NK-92 treated with Interleukin-12 subunit alpha and Interleukin-12 subunit beta, amount 100 ng/mL, for 24 hours (cell line): ENCODE results near the gene ZNF490.
"Not testable (repeated sequence)": the region's sequence is repeated elsewhere in the genome, so short reads cannot be mapped to it uniquely, and the experiment has no call there.

ENCODE experiments used
- DNase-seq: peaks from one replicate; lab custom pipeline; 2025; lab: John Stamatoyannopoulos, UW

ZNF490 gene

GRCh38 chr19:12621253-12622024 lies 10.8 kb upstream of the ZNF490 start:
- DNase-seq, result not testable (repeated sequence)

DNA sequence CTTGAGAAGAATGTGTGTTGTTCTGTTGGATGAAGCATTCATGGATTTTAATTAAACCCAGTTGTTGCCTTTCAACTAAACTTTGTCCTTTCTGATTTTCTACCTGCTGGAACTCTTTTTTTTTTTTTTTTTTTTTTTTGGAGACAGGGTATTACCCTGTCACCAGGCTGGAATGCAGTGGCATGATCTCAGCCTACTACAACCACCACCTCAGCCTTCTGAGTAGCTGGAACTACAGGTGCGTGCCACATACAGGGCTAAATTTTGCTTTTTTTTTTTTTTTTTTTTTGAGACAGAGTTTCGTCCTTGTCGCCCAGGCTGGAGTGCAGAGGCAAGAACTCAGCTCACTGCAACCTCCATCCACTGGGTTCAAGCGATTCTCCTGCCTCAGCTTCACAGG lies 7.0 kb upstream of the ZNF490 start:
- no peak for DNase-seq

- no peak for DNase-seq
Measured at GRCh38 chr19:12611361-12611699, 717 bp upstream of the ZNF490 start.

DNA sequence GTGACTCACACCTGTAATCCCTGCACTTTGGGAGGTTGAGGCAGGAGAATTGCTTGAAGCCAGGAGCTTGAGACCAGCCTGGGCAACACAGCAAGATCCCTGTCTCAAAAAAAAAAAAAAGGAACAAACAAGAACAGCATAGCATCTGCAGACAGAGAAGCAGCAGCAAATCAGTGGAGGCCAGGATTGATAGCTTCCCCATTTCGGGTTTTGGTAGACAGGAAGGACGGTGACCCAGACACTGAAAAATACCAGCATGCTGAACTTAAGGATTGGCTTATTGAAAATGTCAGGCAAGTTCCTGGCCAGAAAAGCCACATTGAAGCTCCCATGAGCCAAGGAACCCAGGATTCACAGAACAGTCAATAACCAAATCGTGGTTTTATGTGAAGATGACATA lies 3.0 kb downstream of the ZNF490 start:
- DNase-seq, result no peak

DNA sequence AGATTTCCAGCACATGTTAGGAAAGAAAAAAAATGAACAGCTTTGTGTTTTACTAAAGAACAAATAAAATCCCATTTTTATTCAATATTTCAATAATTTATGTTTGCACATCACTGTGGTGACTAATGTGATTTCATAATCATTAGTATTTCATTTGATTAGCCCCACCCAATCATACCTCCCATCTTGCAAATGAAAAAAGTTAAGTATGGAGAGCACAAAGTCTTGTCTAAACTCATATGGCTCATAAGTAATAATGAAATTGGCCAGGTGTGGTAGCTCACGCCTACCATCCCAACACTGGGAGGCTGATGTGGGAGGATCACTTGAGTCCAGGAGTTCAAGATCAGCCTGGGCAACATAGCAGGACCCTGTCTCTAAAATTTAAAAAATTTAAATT lies 3.8 kb downstream of the ZNF490 start:
- DNase-seq, result no peak

GRCh38 chr19:12603714-12604113 lies 6.9 kb downstream of the ZNF490 start:
- DNase-seq, result no peak

- DNase-seq, result no peak
Measured at GRCh38 chr19:12597594-12597993, 13.0 kb downstream of the ZNF490 start.

DNA sequence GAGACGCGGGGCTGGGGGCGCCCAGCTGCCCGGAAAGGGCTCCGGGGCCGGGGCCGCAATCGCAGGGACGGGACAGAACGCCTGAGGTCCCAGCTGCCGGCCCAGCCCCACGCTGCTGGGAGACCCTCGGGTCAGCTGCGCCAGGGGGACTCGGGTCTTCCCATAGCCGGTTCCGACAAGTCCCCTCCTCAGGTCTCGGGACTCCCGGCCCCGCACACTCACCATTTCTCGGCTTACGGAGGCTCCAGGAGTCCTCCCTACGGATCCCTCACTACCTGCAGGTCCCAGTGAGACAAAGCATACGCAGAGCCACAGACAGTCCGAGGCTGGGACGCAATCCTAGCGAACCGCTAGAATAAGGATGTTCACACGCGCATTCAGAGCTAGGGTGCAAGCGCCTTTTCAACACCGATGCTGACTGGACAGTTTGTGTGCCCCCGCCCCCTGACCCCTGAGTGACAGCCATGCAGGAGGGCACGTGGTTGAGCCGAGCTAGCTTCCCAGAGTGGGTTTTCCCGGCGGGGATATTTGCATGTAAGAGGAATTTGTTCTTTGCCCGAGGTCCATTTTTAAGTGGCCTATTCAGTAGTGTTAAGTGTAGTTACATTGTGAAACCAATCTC lies 13.6 kb downstream of the ZNF490 start:
- no peak for DNase-seq

DNA sequence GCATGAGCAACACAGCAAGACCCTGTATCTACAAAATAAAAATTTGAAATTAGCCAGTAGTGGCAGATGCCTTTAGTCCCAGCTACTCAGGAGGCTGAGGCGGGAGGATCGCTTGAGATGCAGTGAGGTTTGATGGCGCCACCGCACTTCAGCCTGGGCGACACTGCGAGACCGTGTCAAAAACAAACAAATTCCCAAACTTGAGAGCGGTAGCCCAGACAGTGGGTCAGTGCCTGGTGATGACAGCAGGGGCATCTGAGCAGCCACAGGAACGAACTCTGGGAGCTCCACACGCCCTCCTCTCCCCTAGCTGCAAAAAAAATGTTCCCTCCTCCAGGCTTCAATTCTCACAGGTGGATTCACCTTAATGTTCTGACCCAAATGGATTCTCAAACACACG lies 14.1 kb downstream of the ZNF490 start:
- DNase-seq, result no peak

DNA sequence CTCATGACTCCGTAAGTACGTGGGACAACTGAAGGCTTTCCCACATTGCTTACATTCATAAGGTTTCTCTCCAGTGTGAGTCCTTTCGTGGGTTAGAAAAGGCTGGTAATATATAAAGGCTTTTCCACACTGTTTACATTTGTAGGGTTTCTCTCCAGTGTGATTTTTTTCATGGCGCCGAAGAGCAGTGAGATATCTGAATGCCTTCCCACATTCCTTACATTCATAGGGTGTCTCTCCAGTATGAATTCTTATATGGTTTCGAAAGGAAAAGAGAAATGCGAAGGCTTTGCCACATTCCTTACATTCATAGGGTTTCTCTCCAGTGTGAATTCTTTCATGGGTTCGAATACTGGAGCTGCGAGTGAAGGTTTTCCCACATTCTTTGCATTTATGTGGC lies 29.5 kb downstream of the ZNF490 start:
- DNase-seq, result no peak

- DNase-seq, result no peak
Measured at GRCh38 chr19:12580180-12580694, 30.4 kb downstream of the ZNF490 start.

DNA sequence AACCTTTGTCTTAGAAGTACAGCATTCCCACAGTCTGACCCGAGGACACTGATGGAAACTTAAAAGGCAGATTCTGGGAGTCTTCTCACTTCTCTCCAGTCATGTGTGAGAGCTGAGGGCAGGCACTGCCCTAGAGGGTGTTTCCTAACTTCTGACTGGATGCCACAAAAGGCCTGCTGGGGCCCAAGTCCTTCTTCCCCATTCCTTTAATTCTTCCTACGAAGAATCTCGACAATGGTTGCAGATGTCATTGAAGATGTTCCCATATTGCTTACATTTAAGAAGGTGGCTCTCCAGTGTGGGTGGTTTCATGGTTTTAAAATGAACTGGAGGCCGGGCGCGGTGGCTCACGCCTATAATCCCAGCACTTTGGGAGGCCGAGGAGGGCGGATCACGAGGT lies 32.0 kb downstream of the ZNF490 start:
- no peak for DNase-seq

GRCh38 chr19:12574036-12574435 lies 36.6 kb downstream of the ZNF490 start:
- DNase-seq, result no peak

- no peak for DNase-seq
Measured at GRCh38 chr19:12567951-12568350, 42.7 kb downstream of the ZNF490 start.

DNA sequence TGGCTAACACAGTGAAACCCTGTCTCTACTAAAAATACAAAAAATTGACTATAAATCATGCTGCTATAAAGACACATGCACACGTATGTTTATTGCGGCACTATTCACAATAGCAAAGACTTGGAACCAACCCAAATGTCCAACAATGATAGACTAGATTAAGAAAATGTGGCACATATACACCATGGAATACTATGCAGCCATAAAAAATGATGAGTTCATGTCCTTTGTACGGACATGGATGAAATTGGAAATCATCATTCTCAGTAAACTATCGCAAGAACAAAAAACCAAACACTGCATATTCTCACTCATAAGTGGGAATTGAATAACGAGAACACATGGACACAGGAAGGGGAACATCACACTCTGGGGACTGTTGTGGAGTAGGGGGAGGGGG lies 44.2 kb downstream of the ZNF490 start:
- not testable (repeated sequence) for DNase-seq

GRCh38 chr19:12564016-12564664 lies 46.5 kb downstream of the ZNF490 start:
- peak; percentile 69 for DNase-seq

GRCh38 chr19:12555456-12555930 lies 55.1 kb downstream of the ZNF490 start:
- no peak for DNase-seq

- DNase-seq, result peak; percentile 95
Measured at GRCh38 chr19:12551060-12551832, 59.4 kb downstream of the ZNF490 start, which contains the start of gene ZNF564. TSS of gene ZNF564 (minus strand) at chr19:12551482. CDS start at chr19:12551332, 150 bp downstream.

GRCh38 chr19:12546903-12547302 lies 63.7 kb downstream of the ZNF490 start:
- DNase-seq, result no peak

- no peak for DNase-seq
Measured at GRCh38 chr19:12546068-12546467, 64.5 kb downstream of the ZNF490 start.

GRCh38 chr19:12545267-12545666 lies 65.3 kb downstream of the ZNF490 start:
- no peak for DNase-seq

GRCh38 chr19:12544401-12544876 lies 66.2 kb downstream of the ZNF490 start:
- DNase-seq, result no peak
